Endometrial microvascular endothelial cells (primary cell): ENCODE results near the gene NSUN3. TPM values are rescaled to one million over a fixed set of nuclear protein-coding genes. Genes with fewer than 3 reads are reported as not detected.

Experiments
- in situ Hi-C: cut with HindIII; loops from 2 replicates; pipeline ENCODE4 v1.10.0; 2017; ENCODE audit warnings: low sequenced_read_pairs, low pct_unique_long_range_greater_than_20kb; ENCODE audit errors: inconsistent ontology term
- total RNA-seq: library from RNA; depleted of rRNA; stranded (reverse); fragments of >200 nt; gene quantifications from one replicate; pipeline ENCODE4 v1.2.3, GENCODE V29; 2015; ENCODE audit errors: inconsistent ontology term

Gene NSUN3
- total RNA-seq, 1 donor from 2014 or later = 11.8 TPM

GRCh38 chr3:94172695-94173310, 109.9 kb downstream of the NSUN3 start:
- in situ Hi-C loops = no loop called here

DNA sequence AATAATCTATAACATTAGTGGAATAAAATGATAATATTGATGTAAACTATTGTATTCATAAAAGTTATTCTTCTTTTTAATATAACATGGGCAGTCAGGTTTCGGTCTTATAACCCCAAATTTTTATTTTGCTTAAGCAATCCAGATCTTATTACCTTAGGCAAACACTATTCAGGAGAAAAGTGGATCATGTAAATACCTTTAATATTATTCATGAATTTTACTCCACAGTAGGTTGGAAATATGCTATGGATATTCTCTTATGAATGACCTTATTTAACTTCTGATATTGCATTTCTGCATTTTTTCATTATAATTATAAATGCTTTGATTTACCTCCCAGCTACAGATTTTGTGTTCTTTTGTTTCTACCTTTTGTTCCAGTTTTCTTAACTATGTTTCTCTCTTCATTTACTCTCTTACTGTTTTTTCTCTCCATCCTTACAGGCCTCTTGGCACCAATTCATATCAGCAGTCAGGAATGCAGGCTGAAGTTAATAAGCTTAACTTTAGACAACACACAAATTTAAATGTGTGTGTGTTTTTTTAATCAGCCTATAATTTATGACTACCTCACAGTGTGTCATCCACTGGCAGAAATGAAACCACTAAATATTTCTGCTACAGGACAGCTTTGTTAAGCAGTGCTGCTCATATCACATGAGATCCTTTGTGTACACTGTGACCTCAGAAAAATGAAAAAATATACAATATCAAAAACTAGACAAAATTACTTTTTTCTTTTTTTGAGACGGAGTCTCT, 111.0 kb downstream of the NSUN3 start:
- in situ Hi-C loops = no loop called here

DNA sequence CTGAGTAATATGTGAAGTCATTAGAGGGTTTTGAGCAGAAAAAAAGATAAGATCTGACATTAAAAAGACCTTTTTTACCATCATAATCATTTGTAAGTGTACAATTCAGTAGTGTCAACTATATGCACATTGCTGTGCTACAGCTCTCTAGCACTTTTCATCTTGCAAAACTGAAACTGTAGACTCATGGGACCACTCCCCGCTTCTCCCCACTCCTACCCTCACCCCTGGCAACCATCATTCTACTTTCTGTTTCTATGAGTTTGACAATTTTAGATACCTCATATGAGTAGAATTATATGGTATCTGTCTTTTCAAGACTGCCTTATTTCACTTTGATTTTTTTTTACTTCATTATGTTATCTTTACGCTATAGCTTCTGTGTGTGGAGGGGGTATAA, 112.8 kb downstream of the NSUN3 start:
- in situ Hi-C loops = no loop called here

- in situ Hi-C loops = no loop called here
Measured at GRCh38 chr3:94176988-94177745, 114.3 kb downstream of the NSUN3 start.

Other genes starting within 250 kb of the NSUN3 start
- 7.5 TPM for gene PROS1, start 89.2 kb upstream of the NSUN3 start, total RNA-seq
- gene ARL13B, start 82.9 kb upstream of the NSUN3 start, total RNA-seq = 5.3 TPM
- gene STX19, start 34.5 kb upstream of the NSUN3 start, total RNA-seq = not detected
- 4.4 TPM for gene DHFR2, start 145 bp upstream of the NSUN3 start, total RNA-seq